Neural cell (in vitro differentiated cells): ENCODE data around the gene LOXL4. TPM values are rescaled to one million over a fixed set of nuclear protein-coding genes. Genes with fewer than 3 reads are reported as not detected.

ENCODE experiments used
- H2AFZ ChIP-seq: fragments of 200-600, 300-800 bp; sonication (generic), shearing (Covaris generic); 2 replicates; pipeline ENCODE4 v1.6.0; 2014; ENCODE audit warnings: low read depth, mild to moderate bottlenecking, antibody characterized with exemption, low read length, moderate library complexity
- H3F3A ChIP-seq: fragments of 200-600 bp; shearing (Covaris generic); 2 replicates; pipeline ENCODE4 v1.6.1; 2016; ENCODE audit warnings: mild to moderate bottlenecking, moderate library complexity, mixed read lengths, antibody characterized with exemption, low read length; ENCODE audit not compliant: insufficient read depth, poor library complexity, severe bottlenecking
- H3K27ac ChIP-seq: fragments of 200-600, 300-800 bp; sonication (generic), shearing (Covaris generic); 2 replicates; pipeline ENCODE4 v1.5.1; 2014; ENCODE audit warnings: mild to moderate bottlenecking, low read length, moderate library complexity
- H3K27me3 ChIP-seq: fragments of 300-800, 200-600 bp; sonication (generic), shearing (Covaris generic); 2 replicates; pipeline ENCODE4 v1.6.0; 2014; ENCODE audit warnings: mild to moderate bottlenecking, low read depth, low read length, moderate library complexity; ENCODE audit not compliant: insufficient read depth
- H3K36me3 ChIP-seq: fragments of 300-800, 200-600 bp; sonication (generic), shearing (Covaris generic); 2 replicates; pipeline ENCODE4 v1.5.1; 2014; ENCODE audit warnings: mild to moderate bottlenecking, antibody characterized with exemption, low read length, moderate library complexity; ENCODE audit not compliant: insufficient read depth
- H3K4me2 ChIP-seq: fragments of 300-800, 200-600 bp; sonication (generic), shearing (Covaris generic); 2 replicates; pipeline ENCODE4 v1.6.0; 2014; ENCODE audit warnings: mild to moderate bottlenecking, low read length
- H3K4me3 ChIP-seq: fragments of 300-800, 200-600 bp; sonication (generic), shearing (Covaris generic); 2 replicates; pipeline ENCODE4 v1.5.1; 2014; ENCODE audit warnings: mild to moderate bottlenecking, low read length, moderate library complexity
- H3K79me2 ChIP-seq: fragments of 200-600 bp; shearing (Covaris generic); replicated peaks from 2 replicates; pipeline ENCODE4 v1.6.0; 2014; ENCODE audit warnings: mild to moderate bottlenecking, low read length, moderate library complexity; ENCODE audit not compliant: insufficient read depth
- H3K9ac ChIP-seq: fragments of 300-800, 200-600 bp; sonication (generic), shearing (Covaris generic); 2 replicates; pipeline ENCODE4 v1.6.1; 2016; ENCODE audit warnings: mild to moderate bottlenecking, low read length, mixed read lengths
- H3K9me2 ChIP-seq: fragments of 200-600 bp; shearing (Covaris generic); 2 replicates; pipeline ENCODE4 v1.6.1; 2016; ENCODE audit warnings: mild to moderate bottlenecking, low read length, mixed read lengths; ENCODE audit not compliant: insufficient read depth
- H3K9me3 ChIP-seq: fragments of 200-600, 300-800 bp; sonication (generic), shearing (Covaris generic); 2 replicates; pipeline ENCODE4 v1.6.1; 2016; ENCODE audit warnings: mild to moderate bottlenecking, mixed run types, low read length, moderate library complexity, mixed read lengths
- H4K20me1 ChIP-seq: fragments of 200-600 bp; shearing (Covaris generic); 2 replicates; pipeline ENCODE4 v1.6.1; 2016; ENCODE audit warnings: mild to moderate bottlenecking, mixed run types; ENCODE audit not compliant: insufficient read depth
- CTCF ChIP-seq: fragments of 450-650 bp; IDR thresholded peaks from 2 replicates; pipeline ENCODE4 v1.5.1; 2014; ENCODE audit warnings: antibody characterized with exemption, mild to moderate bottlenecking, moderate library complexity; ENCODE audit not compliant: poor library complexity, severe bottlenecking
- EP300 ChIP-seq: fragments of 450-650 bp; conservative IDR thresholded peaks from 2 replicates; pipeline ENCODE4 v1.6.1; 2014; ENCODE audit warnings: antibody characterized with exemption, mild to moderate bottlenecking, moderate library complexity; ENCODE audit not compliant: poor library complexity, severe bottlenecking
- EZH2 ChIP-seq: fragments of 200-600, 300-800 bp; shearing (Covaris generic), sonication (generic); IDR thresholded peaks from 2 replicates; pipeline ENCODE4 v1.6.1; 2014; ENCODE audit warnings: antibody characterized with exemption, low read length, borderline replicate concordance, mild to moderate bottlenecking; ENCODE audit not compliant: insufficient read depth, poor library complexity, severe bottlenecking
- MXI1 ChIP-seq: fragments of 450-650 bp; conservative IDR thresholded peaks from 2 replicates; pipeline ENCODE4 v1.6.1; 2014; ENCODE audit warnings: antibody characterized with exemption, mild to moderate bottlenecking; ENCODE audit not compliant: poor library complexity, severe bottlenecking
- POLR2AphosphoS5 ChIP-seq: IDR thresholded peaks from 2 replicates; pipeline ENCODE4 v1.6.1; 2012
- RAD21 ChIP-seq: fragments of 450-650 bp; conservative IDR thresholded peaks from 2 replicates; pipeline ENCODE4 v1.6.1; 2014; ENCODE audit warnings: antibody characterized with exemption, mild to moderate bottlenecking, moderate library complexity
- REST ChIP-seq: IDR thresholded peaks from 2 replicates; pipeline ENCODE4 v1.6.1; 2012; ENCODE audit warnings: borderline replicate concordance
- SMC3 ChIP-seq: fragments of 450-650 bp; conservative IDR thresholded peaks from 2 replicates; pipeline ENCODE4 v1.6.1; 2014; ENCODE audit warnings: antibody characterized with exemption, mild to moderate bottlenecking, moderate library complexity; ENCODE audit not compliant: poor library complexity
- TAF1 ChIP-seq: IDR thresholded peaks from 2 replicates; pipeline ENCODE4 v1.6.1; 2012; ENCODE audit warnings: low read depth
- polyA plus RNA-seq: library from polyadenylated mRNA; depleted of rRNA; stranded (reverse); fragments of >200 nt; gene quantifications from 2 replicates; pipeline ENCODE4 v1.2.3, GENCODE V29; 2014

The LOXL4 gene
- polyA plus RNA-seq, 1 donor from 2014 or later, result not detected

GRCh38 chr10:98253499-98253898 lies 14.5 kb downstream of the LOXL4 start:
- Histone ChIP-seq H3K9ac (no peak overlapping the region), H3K4me3 (no peak overlapping the region), H2AFZ (no peak overlapping the region), H3K9me3 (no peaks in the 10 kb centered on the region), H3K9me2 (no peaks in the 10 kb centered on the region), H3K36me3 (no peaks in the 10 kb centered on the region), H3K27ac (no peak overlapping the region), H3K4me2 (no peak overlapping the region), H3F3A (no peaks in the 10 kb centered on the region), H4K20me1 (no peaks in the 10 kb centered on the region), H3K79me2 (no peaks in the 10 kb centered on the region), H3K27me3 (no peaks in the 10 kb centered on the region)
- TF ChIP-seq RAD21 (no peak), MXI1 (no peak), TAF1 (no peak), EP300 (no peak), REST (no peak), EZH2 (no peak), SMC3 (no peak), CTCF (no peak), POLR2AphosphoS5 (no peak)

GRCh38 chr10:98252464-98252863 lies 15.5 kb downstream of the LOXL4 start:
- no peak overlapping the region for H2AFZ ChIP-seq
- no peaks in the 10 kb centered on the region for H3K27me3 ChIP-seq
- TF ChIP-seq MXI1, result no peak
- H3K9me2 ChIP-seq, result no peaks in the 10 kb centered on the region
- no peak overlapping the region for H3K4me3 ChIP-seq
- no peaks in the 10 kb centered on the region for H4K20me1 ChIP-seq
- H3K9me3 ChIP-seq, result no peaks in the 10 kb centered on the region
- no peak overlapping the region for H3K27ac ChIP-seq
- H3K9ac ChIP-seq, result no peak overlapping the region
- no peaks in the 10 kb centered on the region for H3K79me2 ChIP-seq
- no peak overlapping the region for H3K4me2 ChIP-seq
- H3F3A ChIP-seq, result no peaks in the 10 kb centered on the region
- no peaks in the 10 kb centered on the region for H3K36me3 ChIP-seq

- Histone ChIP-seq H3K9me3 (no peaks in the 10 kb centered on the region), H4K20me1 (no peaks in the 10 kb centered on the region), H3K4me3 (no peak overlapping the region), H3K79me2 (no peaks in the 10 kb centered on the region), H3K36me3 (no peaks in the 10 kb centered on the region), H3K4me2 (no peak overlapping the region), H3K27ac (no peak overlapping the region), H3K9ac (no peak overlapping the region), H2AFZ (no peak overlapping the region), H3K27me3 (no peaks in the 10 kb centered on the region), H3K9me2 (no peaks in the 10 kb centered on the region), H3F3A (no peaks in the 10 kb centered on the region)
- TF ChIP-seq EP300 (no peak), REST (no peak), RAD21 (no peak), SMC3 (no peak), CTCF (no peak), EZH2 (no peak), POLR2AphosphoS5 (no peak), TAF1 (no peak), MXI1 (no peak)
Measured at GRCh38 chr10:98251399-98251798, 16.6 kb downstream of the LOXL4 start.
